Neuronal stem cell (in vitro differentiated cells): ENCODE results near the gene GDF2.

ENCODE experiments used
- DNase-seq: peaks from one replicate; pipeline ENCODE4 v3.0.0-alpha.2; 2013; ENCODE audit warnings: low spot score
- H2AFZ ChIP-seq: one replicate; pipeline ENCODE4 v1.6.1; 2013; ENCODE audit warnings: mild to moderate bottlenecking, low read length, inconsistent platforms
- H2AK5ac ChIP-seq: 2 replicates; pipeline ENCODE4 v1.6.1; 2013; ENCODE audit warnings: low read depth, mild to moderate bottlenecking, inconsistent platforms, low read length, moderate library complexity, mixed read lengths
- H2BK120ac ChIP-seq: 2 replicates; pipeline ENCODE4 v1.6.1; 2013; ENCODE audit warnings: low read depth, mild to moderate bottlenecking, inconsistent platforms, low read length, moderate library complexity, mixed read lengths
- H2BK12ac ChIP-seq: one replicate; pipeline ENCODE4 v1.6.1; 2013; ENCODE audit warnings: low read length, inconsistent platforms
- H2BK15ac ChIP-seq: 2 replicates; pipeline ENCODE4 v1.6.1; 2013; ENCODE audit warnings: mild to moderate bottlenecking, low read length, inconsistent platforms, mixed read lengths
- H2BK5ac ChIP-seq: one replicate; pipeline ENCODE4 v1.6.1; 2013; ENCODE audit warnings: inconsistent platforms, mild to moderate bottlenecking, low read length, moderate library complexity
- H3K14ac ChIP-seq: one replicate; pipeline ENCODE4 v1.6.1; 2013; ENCODE audit warnings: low read length, inconsistent platforms
- H3K18ac ChIP-seq: 2 replicates; pipeline ENCODE4 v1.6.1; 2013; ENCODE audit warnings: low read length, inconsistent platforms
- H3K23ac ChIP-seq: 2 replicates; pipeline ENCODE4 v1.6.1; 2013; ENCODE audit warnings: low read depth, mild to moderate bottlenecking, mixed read lengths, low read length, inconsistent platforms; ENCODE audit not compliant: poor library complexity
- H3K27ac ChIP-seq: replicated peaks from 3 replicates; pipeline ENCODE4 v1.5.1; 2013; ENCODE audit warnings: low read length, inconsistent platforms
- H3K27me3 ChIP-seq, 3 experiments: 2 replicates each; pipeline ENCODE4 v1.6.1; 2013; ENCODE audit warnings: low read length in 3 of 3, mild to moderate bottlenecking in 2 of 3, inconsistent platforms in 1 of 3, low read depth in 1 of 3, mixed read lengths in 1 of 3, moderate library complexity in 1 of 3; ENCODE audit not compliant: control insufficient read depth in 3 of 3, insufficient read depth in 3 of 3
- H3K36me3 ChIP-seq, 2 donors: replicated peaks in 1 of 2; 2 replicates each; pipeline ENCODE4 v1.6.1; 2013; ENCODE audit warnings: low read length in 2 of 2; ENCODE audit not compliant: control insufficient read depth in 2 of 2, insufficient read depth in 2 of 2
- H3K4ac ChIP-seq: 2 replicates; pipeline ENCODE4 v1.6.1; 2013; ENCODE audit warnings: inconsistent platforms, mild to moderate bottlenecking, low read length, moderate library complexity
- H3K4me1 ChIP-seq, 2 donors: 1 replicate in 1 of 2; 2 replicates in 1 of 2; pipeline ENCODE4 v1.6.1; 2013; ENCODE audit warnings: low read length in 2 of 2, low read depth in 1 of 2; ENCODE audit not compliant: control insufficient read depth in 2 of 2, insufficient read depth in 1 of 2
- H3K4me2 ChIP-seq: one replicate; pipeline ENCODE4 v1.6.1; 2013; ENCODE audit warnings: mild to moderate bottlenecking, low read length, inconsistent platforms; ENCODE audit not compliant: insufficient read depth, poor library complexity, severe bottlenecking
- H3K4me3 ChIP-seq, 2 donors: 2 replicates each; pipeline ENCODE4 v1.5.1; 2013; ENCODE audit warnings: low read length in 2 of 2, mild to moderate bottlenecking in 2 of 2, inconsistent platforms in 1 of 2, moderate library complexity in 1 of 2
- H3K79me1 ChIP-seq: one replicate; pipeline ENCODE4 v1.6.1; 2013; ENCODE audit warnings: low read depth, mild to moderate bottlenecking, inconsistent platforms, low read length, moderate library complexity
- H3K9ac ChIP-seq: one replicate; pipeline ENCODE4 v1.6.1; 2013; ENCODE audit warnings: mild to moderate bottlenecking, low read depth, low read length, inconsistent platforms; ENCODE audit not compliant: poor library complexity
- H3K9me3 ChIP-seq, 2 donors: replicated peaks in 1 of 2; 2 replicates each; pipeline versions ENCODE3 to v1.6.1; 2013; ENCODE audit warnings: low read length in 2 of 2, mild to moderate bottlenecking in 2 of 2, inconsistent platforms in 1 of 2, low read depth in 1 of 2, mixed read lengths in 1 of 2, moderate library complexity in 1 of 2; ENCODE audit not compliant: control insufficient read depth in 2 of 2, insufficient read depth in 1 of 2
- H4K8ac ChIP-seq: one replicate; pipeline ENCODE4 v1.6.1; 2013; ENCODE audit warnings: low read depth, mild to moderate bottlenecking, inconsistent platforms, low read length, moderate library complexity
- H4K91ac ChIP-seq: one replicate; pipeline ENCODE4 v1.6.1; 2013; ENCODE audit warnings: low read length, low read depth, mild to moderate bottlenecking, inconsistent platforms; ENCODE audit not compliant: poor library complexity
- WGBS, 2 donors: extraction: QIAGEN DNeasy Blood & Tissue Kit; methylation state at CpG; one replicate each; pipeline ENCODE4 v1.1.7; 2013; ENCODE audit warnings: missing lambda C conversion rate in 2 of 2, mixed read lengths in 1 of 2; ENCODE audit not compliant: insufficient read length in 2 of 2, insufficient replicate concordance in 1 of 2; ENCODE audit errors: extremely low coverage in 2 of 2; 5-methylcytosine and 5-hydroxymethylcytosine counted together

Gene GDF2

DNA sequence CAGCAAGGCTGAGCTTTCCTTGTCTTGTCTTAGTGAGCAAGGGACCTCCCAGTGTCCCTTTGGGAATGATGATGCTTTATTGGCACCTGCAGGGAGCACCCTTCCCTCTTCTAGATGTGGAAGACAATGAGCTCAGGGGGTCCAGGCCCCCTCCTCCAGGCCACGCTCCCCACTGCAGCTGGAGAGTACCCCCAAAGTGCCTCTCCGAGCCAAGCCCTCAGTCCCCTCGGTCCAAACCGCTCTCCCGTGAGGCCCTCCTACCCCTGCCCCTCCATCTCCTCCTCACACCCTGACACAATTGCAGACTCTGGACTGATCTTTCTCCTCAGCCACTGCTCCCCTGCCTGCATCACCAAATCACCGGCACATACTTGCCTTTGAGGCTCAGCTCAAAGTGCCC lies 42.7 kb downstream of the GDF2 start:
- Histone ChIP-seq H2AK5ac (no peak overlapping the region), H3K4ac (no peak overlapping the region), H3K27me3 (peaks cover 0 to 3% (median 0%) of the 10 kb centered on the region in 3 experiments), H4K8ac (no peak overlapping the region), H3K79me1 (no peaks in the 10 kb centered on the region), H3K4me2 (no peak overlapping the region), H3K14ac (no peak overlapping the region), H3K9ac (no peak overlapping the region), H2BK15ac (no peak overlapping the region), H2AFZ (no peak overlapping the region), H2BK12ac (no peak overlapping the region), H3K4me1 (peaks cover 0 to 3% of the 10 kb centered on the region in 2 donors), H3K27ac (no peak overlapping the region), H2BK5ac (no peak overlapping the region), H3K9me3 (no peaks in the 10 kb centered on the region), H4K91ac (no peak overlapping the region), H3K23ac (no peak overlapping the region), H3K18ac (no peak overlapping the region), H3K4me3 (no peak overlapping the region), H2BK120ac (no peak overlapping the region), H3K36me3 (no peaks in the 10 kb centered on the region)
- DNase-seq: no peak
- no CpG with 5 or more reads among the region's 6 CpGs for WGBS, 2 donors

DNA sequence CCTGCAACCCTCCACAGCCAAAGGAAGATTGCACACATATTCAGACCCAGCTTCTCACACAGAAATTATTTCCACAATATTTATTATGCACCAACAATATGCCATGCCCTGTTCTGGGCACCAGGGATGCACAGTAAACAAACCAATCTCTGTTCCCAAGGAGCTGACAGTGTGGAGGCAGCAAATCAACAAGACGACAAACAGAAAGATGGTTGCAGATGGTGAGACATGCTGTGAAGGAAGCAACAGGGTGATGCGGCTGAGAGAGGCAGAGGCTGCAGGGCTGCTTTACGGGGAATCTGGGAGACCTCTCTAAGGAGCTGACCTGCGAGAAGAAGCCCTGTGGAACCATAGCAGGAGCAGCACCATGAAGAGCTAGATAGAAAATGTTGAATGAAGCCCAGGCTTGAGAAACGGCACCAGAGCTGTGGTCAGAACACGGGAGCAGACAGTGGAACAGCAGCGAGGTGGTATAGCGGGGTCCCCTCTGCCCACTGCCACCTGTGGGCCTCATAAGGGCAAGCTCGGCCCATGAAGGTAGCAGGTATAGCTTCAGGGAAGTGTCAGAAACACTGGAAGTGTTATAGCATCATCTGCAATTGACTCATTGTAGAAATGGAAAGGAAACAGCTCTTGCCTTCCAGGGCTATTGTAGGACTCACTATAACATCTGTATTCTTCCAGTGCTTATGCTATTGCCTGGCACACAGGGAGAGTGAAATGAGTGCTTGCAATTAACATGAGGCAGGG lies 43.4 kb downstream of the GDF2 start:
- H2BK15ac ChIP-seq: no peak overlapping the region
- no peak overlapping the region for H3K9ac ChIP-seq
- H2BK5ac ChIP-seq: no peak overlapping the region
- H2AK5ac ChIP-seq: no peak overlapping the region
- H2BK12ac ChIP-seq: no peak overlapping the region
- no peak overlapping the region for H4K91ac ChIP-seq
- no peak overlapping the region for H2BK120ac ChIP-seq
- H3K9me3 ChIP-seq: no peaks in the 10 kb centered on the region
- H3K4me3 ChIP-seq: no peak overlapping the region
- H3K4me1 ChIP-seq: peaks cover 0 to 3% of the 10 kb centered on the region in 2 donors
- H3K23ac ChIP-seq: no peak overlapping the region
- peaks cover 0 to 3% (median 0%) of the 10 kb centered on the region in 3 experiments for H3K27me3 ChIP-seq
- H3K36me3 ChIP-seq: no peaks in the 10 kb centered on the region
- no peak overlapping the region for H3K18ac ChIP-seq
- no peak overlapping the region for H4K8ac ChIP-seq
- H2AFZ ChIP-seq: no peak overlapping the region
- no peaks in the 10 kb centered on the region for H3K79me1 ChIP-seq
- H3K27ac ChIP-seq: no peak overlapping the region
- WGBS, 2 donors: no CpG with 5 or more reads among the region's 9 CpGs
- H3K4ac ChIP-seq: no peak overlapping the region
- no peak for DNase-seq
- H3K14ac ChIP-seq: no peak overlapping the region
- no peak overlapping the region for H3K4me2 ChIP-seq

DNA sequence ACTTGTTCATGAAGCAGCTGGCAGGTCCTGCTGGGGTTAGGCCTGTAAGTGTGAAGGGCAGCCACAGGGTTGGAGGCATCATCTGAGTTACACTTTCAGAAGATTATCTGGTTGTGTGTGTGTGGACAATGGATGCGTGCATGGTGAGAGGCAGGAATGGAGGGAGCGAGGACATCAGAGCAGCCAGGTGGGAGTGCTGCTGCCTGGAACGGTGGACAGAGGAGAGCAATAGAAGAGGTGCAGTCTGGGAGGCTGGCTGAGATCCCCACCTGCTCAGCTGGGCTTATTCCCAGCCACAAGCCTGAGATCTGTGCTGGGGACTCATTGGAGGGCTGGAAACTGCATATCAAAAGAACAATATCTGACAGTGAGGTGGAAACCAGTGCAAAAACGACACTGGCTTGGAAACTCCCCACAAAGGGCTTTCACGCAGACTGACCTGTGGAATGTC lies 44.0 kb downstream of the GDF2 start:
- H2BK15ac ChIP-seq: no peak overlapping the region
- H4K91ac ChIP-seq: no peak overlapping the region
- no peaks in the 10 kb centered on the region for H3K36me3 ChIP-seq
- H4K8ac ChIP-seq: no peak overlapping the region
- H2BK120ac ChIP-seq: no peak overlapping the region
- no peaks in the 10 kb centered on the region for H3K79me1 ChIP-seq
- peak overlapping the region in 1 of 2 donors; percentile 14 for H3K4me3 ChIP-seq
- no peak overlapping the region for H3K14ac ChIP-seq
- WGBS, 2 donors: no CpG with 5 or more reads among the region's 5 CpGs
- no peak overlapping the region for H3K27ac ChIP-seq
- H2AFZ ChIP-seq: no peak overlapping the region
- peaks cover 0 to 3% of the 10 kb centered on the region in 2 donors for H3K4me1 ChIP-seq
- H3K9me3 ChIP-seq: no peaks in the 10 kb centered on the region
- H3K27me3 ChIP-seq: peaks cover 0 to 3% (median 0%) of the 10 kb centered on the region in 3 experiments
- no peak overlapping the region for H3K9ac ChIP-seq
- H3K4me2 ChIP-seq: no peak overlapping the region
- no peak overlapping the region for H3K18ac ChIP-seq
- H2BK5ac ChIP-seq: no peak overlapping the region
- no peak overlapping the region for H2BK12ac ChIP-seq
- DNase-seq: no peak
- H2AK5ac ChIP-seq: no peak overlapping the region
- no peak overlapping the region for H3K4ac ChIP-seq
- H3K23ac ChIP-seq: no peak overlapping the region

DNA sequence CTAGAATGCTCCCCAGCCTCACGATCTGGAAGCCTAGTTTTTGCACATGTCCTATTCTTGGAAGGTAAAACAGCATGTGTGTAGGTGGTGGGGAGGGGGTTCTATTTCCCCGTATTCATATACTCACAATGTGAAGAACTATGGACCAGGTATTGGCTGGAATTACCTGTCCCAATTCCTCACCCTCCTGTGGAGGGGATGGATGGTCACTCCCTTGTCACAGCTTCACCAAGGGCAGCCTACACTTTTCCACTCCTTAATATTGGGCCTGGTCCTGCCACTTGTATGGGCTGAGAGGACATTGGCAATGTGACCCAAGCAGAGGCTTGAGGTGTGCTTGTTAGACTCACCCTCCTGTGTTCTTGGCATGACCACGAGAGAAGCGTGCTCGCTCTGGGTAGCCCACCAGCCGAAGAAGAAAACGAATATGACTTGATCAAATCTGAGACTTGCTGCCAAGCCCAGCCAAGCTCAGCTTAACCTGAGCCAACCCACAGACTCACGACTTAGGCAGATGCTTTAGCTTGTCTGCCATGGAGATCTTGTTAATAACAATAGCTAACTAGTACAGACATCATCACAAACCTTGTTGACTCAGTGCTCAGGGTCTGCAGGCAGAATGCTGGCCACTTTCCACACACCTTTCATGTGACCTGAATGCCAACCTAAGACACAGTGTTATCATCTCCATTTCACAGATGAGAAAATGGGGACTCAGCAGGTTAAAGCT lies 44.6 kb downstream of the GDF2 start:
- no peaks in the 10 kb centered on the region for H3K79me1 ChIP-seq
- no peak overlapping the region for H3K4ac ChIP-seq
- H4K8ac ChIP-seq: no peak overlapping the region
- no peak overlapping the region for H2BK12ac ChIP-seq
- H3K4me1 ChIP-seq: no peaks in the 10 kb centered on the region
- H2AFZ ChIP-seq: no peak overlapping the region
- H3K14ac ChIP-seq: no peak overlapping the region
- no peak overlapping the region for H2BK120ac ChIP-seq
- H3K36me3 ChIP-seq: no peaks in the 10 kb centered on the region
- H3K4me2 ChIP-seq: no peak overlapping the region
- WGBS, 2 donors: no CpG with 5 or more reads among the region's 8 CpGs
- no peak overlapping the region for H4K91ac ChIP-seq
- peaks cover 0 to 3% (median 0%) of the 10 kb centered on the region in 3 experiments for H3K27me3 ChIP-seq
- H3K4me3 ChIP-seq: no peak overlapping the region
- H3K23ac ChIP-seq: no peak overlapping the region
- no peak overlapping the region for H3K9ac ChIP-seq
- H3K27ac ChIP-seq: no peak overlapping the region
- H2BK5ac ChIP-seq: no peak overlapping the region
- H2BK15ac ChIP-seq: no peak overlapping the region
- no peak overlapping the region for H2AK5ac ChIP-seq
- H3K9me3 ChIP-seq: no peaks in the 10 kb centered on the region
- DNase-seq: no peak
- no peak overlapping the region for H3K18ac ChIP-seq
